HK-2 (cell line): ENCODE measurements around the gene LRRC8D.
A peak's percentile ranks its signal among the peaks of the same experiment; 100 is the strongest.

Experiments used
- DNase-seq: peaks from one replicate; pipeline ENCODE4 v3.0.0-alpha.2; 2018; ENCODE audit not compliant: unreplicated experiment

LRRC8D gene

DNA sequence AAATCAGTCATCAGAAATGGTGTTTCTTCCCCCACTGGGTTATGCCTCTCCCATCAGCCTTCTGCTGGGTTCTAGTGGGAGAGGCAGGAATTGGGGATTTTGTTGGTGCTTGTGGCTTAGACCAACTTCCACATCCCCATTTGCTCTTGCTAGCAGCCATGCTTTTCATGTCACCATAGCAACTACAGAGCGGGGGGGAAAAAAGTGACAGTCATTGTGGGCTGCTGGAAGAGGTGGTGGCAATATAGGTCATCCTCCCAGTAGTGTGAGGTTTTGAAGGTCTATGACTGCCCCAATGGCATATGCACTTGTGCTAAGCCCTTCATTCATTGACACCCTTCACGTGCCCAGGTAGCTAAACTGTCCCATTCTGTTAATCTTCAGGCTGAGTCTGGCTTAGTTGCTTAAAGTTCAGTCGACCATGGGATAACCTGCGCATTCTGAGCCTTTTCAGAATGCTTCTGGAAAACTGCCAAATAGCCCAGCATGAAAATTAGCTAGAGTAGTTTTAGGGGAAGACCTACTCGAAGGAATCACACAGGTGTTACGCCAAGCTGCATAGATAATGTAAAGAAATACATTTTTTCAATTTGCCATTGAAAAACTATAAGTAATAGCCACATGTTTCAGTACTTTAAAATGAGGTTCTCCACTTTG lies 120.4 kb downstream of the LRRC8D start:
- DNase-seq, result no peak

GRCh38 chr1:89942014-89942413 lies 121.2 kb downstream of the LRRC8D start:
- DNase-seq, result no peak

DNA sequence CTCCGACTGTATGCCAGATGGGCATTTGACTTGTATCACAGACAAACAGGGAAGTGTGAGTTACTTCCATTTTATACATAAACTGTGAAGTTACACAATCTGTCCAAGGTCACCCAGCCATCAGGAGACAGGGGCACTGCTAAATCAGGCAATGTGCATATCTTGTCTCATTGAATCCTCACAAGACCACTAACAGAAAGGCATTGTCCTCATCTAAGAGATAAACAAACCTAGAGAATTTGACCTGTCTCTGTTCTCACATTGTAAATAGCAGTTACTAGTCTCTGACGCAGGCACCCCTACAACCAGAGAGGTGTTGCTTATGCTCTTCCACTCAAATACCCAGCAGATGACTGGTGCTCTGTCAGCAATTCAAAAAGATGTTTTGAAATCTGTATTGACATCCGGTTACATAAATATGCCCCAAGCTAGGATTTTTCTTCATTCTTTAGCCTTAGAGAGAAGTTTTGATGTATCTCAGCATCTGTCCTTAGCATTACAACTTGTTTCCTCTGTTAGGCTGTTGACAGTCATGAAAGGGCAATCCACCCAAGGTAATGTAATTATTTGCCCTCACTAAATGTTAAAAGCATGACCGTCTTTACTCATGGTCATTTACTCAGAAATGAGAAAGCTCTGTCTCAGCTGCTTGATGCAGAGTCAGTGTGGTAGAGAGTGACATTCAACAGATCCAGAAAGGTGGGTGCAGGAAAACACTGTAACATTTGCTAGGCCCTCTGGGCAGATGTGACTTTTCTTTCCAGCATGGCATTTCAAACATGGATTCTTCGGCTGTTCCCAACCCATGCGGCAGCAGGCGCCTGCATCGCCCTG lies 122.2 kb downstream of the LRRC8D start:
- no peak for DNase-seq

DNA sequence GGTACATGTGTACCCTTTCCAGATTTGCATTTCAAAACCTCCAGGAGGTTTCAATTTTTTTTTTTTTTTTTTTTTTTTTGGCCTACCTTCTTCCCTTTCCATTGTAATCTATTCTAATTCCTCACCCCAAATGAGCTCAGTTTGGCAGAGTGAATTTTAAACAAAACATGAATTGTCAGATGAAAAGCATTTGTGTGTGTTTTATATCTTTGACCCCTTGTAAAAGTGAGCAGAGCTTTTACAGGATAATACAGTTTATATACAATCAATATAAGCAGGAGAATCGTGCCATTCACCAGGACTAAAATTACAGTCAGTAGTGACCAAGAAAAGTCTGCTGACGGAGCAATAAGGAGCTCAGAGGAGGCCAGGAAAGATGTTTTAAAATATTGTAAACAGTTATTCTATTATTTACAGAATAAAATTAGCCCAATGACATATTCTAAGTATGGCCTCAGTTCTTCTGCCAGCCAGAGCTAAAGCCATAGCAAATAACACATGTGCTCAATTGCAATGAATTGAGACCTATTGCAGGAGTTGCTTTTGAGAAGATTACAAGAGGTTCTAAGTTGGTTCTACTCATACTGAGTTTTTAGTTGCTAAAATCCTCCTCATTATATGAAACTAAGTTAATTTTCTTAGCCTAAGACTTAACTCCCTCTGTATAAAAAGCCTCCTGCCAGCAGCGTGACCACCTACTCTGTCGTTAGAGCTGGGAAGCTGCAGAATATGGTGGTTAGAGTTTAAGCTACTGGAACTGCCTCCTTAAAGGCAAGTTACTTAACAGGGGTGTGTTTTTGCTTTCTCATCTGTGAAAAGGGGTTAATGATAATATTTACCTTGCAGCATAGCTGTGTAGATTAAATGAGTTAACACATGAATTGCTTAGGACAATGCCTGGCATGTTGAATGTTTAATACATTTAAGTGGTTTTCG lies 123.3 kb downstream of the LRRC8D start:
- no peak for DNase-seq

- DNase-seq, result no peak
Observed at GRCh38 chr1:89945852-89946476, 125.1 kb downstream of the LRRC8D start.

GRCh38 chr1:89946532-89946931 lies 125.7 kb downstream of the LRRC8D start:
- DNase-seq, result no peak

DNA sequence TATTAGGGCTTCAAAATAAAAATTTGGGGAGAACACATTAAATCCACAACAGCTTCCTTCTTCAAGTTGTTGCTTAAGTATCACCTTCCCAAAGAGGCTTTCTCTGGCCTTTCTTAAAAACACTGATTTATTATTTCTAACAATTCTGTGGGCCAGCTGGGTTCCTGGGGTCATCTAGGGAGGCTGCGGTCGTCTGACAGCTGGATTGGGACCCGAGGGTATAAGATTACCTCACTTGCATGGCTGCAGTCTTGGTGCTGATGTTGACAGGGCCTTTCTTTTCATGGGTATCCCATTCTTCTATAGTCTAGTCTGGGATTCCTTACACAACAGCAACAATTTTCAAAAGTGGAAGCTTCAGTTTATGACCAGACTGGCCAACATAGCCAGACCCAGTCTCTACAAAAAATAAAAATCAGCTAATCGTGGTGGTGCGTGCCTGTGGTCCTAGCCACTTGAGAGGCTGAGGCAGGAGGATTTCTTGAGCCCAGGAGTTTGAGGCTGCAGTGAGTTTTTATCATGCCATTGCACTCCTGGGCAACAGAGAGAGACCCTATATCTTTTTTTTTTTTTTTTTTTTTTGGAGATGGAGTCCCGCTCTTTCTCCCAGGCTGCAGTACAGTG lies 128.0 kb downstream of the LRRC8D start:
- no peak for DNase-seq

DNA sequence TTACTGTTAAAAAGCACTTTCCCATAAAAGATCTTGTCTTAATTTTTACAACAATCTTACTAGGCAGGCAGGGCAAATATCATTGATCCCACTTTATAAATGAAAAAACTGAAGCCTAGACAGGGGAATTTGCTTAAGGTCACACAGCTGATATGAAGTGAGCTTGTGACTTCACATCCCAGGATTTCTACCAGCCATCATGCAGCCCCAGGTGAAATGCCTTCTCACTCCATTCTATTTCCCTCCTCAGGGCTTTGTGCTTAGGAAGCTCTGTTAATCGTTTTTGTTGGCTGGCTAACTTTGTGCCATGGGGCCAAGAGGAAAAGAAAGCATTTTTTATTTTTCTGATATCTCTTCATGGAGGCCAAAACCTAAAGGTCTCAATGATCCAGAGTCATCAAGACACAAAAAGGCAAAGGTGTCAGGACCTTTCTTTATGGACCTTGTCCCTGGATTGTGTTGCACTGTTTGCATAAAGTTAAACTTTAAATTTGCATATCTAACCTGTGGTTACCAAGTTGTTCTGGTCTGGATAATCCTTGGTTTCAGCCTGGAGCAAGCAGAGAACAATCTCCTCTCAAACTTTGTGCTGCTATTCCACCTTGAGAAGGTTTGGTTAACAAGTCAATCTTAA lies 129.3 kb downstream of the LRRC8D start:
- DNase-seq, result no peak

- DNase-seq, result no peak
Observed at GRCh38 chr1:89950703-89951102, 129.9 kb downstream of the LRRC8D start.

- no peak for DNase-seq
Observed at GRCh38 chr1:89951766-89952604, 131.2 kb downstream of the LRRC8D start.

GRCh38 chr1:89952605-89953130 lies 131.8 kb downstream of the LRRC8D start:
- peak; percentile 33 for DNase-seq

- DNase-seq, result peak; percentile 85
Observed at GRCh38 chr1:89953131-89953626, 132.3 kb downstream of the LRRC8D start.

GRCh38 chr1:89953929-89954328 lies 133.1 kb downstream of the LRRC8D start:
- no peak for DNase-seq

GRCh38 chr1:89954401-89954800 lies 133.6 kb downstream of the LRRC8D start:
- DNase-seq, result no peak

DNA sequence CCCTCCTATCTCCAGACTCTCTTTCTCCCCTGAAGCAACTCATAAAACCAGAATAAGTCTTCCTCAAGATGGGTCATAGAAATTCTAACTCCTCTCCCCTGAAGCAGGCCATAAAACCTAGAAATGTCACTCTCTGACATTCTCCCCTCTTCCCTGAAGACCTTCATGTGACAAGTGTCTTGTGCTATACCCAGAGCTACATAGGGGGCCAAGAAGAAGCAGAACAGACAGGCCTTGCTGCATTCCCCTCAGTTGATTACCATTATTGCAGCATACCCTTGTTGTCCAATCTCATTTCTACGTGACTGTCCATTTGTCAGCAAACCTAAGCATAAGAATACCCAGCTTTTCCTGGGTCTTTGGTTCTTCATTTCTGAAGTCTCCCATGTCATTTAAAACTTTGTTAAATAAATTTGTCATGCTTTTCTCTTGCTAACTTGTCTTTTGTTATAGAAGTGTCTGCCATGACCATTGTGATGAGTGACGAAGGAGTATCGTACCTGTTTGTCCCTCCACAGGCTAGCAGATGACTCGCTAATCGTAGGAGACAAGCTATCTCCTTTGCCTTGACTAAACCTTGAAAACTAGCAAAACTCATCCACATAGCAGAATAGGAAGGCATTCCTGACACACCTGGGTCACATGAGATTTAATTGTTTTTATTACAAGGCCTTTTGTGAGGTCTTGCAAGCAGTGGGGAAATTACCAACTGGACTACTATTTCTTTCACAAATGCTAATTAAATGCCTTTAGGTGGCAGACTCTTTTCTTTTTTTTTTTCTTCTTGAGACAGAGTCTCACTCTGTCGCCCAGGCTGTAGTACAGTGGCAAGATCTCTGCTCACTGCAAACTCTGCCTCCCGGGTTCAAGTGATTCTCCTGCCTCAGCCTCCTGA lies 134.7 kb downstream of the LRRC8D start:
- no peak for DNase-seq

- DNase-seq, result no peak
Observed at GRCh38 chr1:89957107-89957506, 136.3 kb downstream of the LRRC8D start.

GRCh38 chr1:89958851-89959654 lies 138.2 kb downstream of the LRRC8D start:
- DNase-seq, result no peak

- no peak for DNase-seq
Observed at GRCh38 chr1:89959719-89960118, 138.9 kb downstream of the LRRC8D start.
